GM21367 (cell line): ENCODE results near the gene ADD1.

Source experiments
- ATAC-seq: cut with Tn5 transposase; IDR thresholded peaks from one replicate; pipeline ENCODE4 v1.9.1; 2021; ENCODE audit not compliant: unreplicated experiment

ADD1 gene

GRCh38 chr4:2879026-2879425 lies 35.4 kb downstream of the ADD1 start:
- ATAC-seq: no peak

- no peak for ATAC-seq
Observed at GRCh38 chr4:2881431-2881830, 37.8 kb downstream of the ADD1 start.

DNA sequence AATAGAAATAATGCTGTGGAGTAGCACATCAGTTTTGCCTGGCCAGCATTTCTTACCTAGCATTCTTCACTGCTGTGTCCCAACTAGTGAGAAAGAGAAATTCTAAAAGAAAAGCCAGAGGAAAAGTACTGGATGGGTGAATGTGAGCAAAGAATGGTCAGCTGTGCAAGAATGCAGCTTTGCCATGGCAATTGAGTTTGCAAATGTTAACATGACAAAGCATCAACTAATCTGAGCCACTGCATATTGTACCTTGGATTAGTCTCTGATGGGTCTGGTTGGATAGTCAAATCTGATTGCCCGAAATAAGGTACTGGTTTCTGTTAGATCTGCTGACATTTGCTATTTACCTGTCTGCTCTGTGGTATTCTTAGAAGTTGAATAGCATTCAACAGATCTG lies 38.7 kb downstream of the ADD1 start:
- ATAC-seq: no peak

DNA sequence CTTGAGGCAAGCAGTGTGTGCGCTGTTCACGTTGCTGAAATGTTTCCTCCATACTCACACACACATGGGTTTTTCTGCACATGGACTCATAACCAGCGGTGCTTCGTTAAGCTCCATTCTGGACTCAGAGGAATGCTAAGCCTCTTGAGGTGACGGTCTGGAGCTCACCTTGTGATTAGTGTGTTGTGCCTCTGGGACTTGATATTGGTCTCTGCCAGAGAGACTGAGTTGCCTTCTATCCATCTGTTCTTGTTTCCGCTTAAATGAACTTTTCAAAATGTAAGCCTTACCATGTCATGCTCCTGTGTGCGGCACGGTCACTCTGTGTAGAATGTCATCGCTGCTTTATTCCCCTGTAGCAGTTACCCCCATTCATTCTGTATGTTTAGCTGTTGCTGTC lies 42.5 kb downstream of the ADD1 start:
- no peak for ATAC-seq

- ATAC-seq: no peak
Observed at GRCh38 chr4:2886622-2887021, 43.0 kb downstream of the ADD1 start.

DNA sequence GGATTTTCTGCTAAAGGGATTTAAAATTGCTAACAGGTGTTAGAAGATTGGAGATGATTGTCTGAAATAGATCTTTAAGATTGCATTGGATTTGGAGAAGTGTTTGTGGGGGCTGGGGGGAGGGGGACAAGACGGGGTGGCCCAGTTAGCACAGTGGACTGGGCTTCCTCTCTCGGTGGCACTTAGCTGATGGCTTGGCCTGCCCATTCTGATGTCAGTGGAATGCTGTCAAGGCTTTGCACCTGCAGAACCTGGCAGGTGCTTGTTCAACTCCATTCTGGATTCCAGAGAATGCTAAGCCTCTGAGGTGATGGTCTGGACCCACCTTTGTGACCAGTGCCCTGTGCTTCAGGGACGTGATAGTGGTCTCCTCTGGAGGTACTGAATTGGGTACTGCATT lies 43.7 kb downstream of the ADD1 start:
- ATAC-seq: no peak

- ATAC-seq: no peak
Observed at GRCh38 chr4:2888886-2889285, 45.2 kb downstream of the ADD1 start.

GRCh38 chr4:2891294-2891693 lies 47.6 kb downstream of the ADD1 start:
- no peak for ATAC-seq

DNA sequence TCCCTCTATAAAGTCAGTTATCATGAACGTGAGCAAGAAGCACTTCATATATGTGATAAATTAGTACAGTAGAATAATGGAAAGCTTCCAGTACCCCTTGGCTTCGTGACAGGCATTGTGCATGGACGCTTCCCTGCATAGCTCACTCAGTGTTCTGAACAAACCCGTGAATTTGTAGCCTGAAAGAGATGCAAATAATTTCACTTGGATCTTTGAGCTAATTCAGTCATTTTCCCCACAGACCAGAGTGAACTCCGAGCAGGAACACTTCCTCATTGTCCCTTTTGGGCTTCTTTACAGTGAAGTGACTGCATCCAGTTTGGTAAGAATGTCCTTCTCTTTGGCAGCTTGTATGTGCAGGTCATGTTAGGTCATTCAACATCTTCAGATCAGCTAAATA lies 50.1 kb downstream of the ADD1 start:
- ATAC-seq: no peak

DNA sequence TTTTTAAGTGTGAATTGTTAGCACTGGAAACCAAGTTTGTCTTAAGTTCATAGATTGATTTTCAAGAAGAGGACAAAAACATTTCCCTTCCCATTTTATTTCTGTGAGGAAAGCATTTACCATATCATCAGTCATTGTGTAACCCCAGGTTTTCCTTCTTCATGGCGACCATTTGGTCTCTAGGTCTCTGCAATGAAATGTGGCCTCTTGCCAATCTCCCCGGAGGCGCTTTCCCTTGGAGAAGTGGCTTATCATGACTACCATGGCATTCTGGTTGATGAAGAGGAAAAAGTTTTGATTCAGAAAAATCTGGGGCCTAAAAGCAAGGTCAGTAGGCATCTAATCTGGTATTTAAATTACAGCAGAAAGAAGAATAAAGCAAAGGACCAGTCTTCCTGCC lies 54.4 kb downstream of the ADD1 start:
- no peak for ATAC-seq

- ATAC-seq: no peak
Observed at GRCh38 chr4:2900741-2901140, 57.1 kb downstream of the ADD1 start.

DNA sequence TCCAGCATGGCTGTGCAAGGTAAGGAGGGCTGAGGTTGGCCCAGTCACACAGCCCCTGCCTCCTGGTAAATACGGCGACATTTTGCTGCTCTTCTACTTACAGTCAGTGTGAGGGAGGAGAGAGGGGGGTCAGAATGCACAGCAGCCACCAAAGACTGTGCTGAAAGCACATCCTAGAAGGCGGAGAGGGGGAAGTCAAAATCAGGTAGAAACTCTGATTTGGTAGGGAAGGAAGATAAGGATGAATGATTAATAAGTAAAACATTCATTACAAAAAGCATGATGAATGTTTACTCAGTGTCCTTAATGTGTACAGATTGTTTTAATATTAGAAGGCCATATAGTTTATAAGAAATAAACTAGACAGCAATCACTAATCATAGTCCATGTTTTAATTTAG lies 57.5 kb downstream of the ADD1 start:
- ATAC-seq: no peak

DNA sequence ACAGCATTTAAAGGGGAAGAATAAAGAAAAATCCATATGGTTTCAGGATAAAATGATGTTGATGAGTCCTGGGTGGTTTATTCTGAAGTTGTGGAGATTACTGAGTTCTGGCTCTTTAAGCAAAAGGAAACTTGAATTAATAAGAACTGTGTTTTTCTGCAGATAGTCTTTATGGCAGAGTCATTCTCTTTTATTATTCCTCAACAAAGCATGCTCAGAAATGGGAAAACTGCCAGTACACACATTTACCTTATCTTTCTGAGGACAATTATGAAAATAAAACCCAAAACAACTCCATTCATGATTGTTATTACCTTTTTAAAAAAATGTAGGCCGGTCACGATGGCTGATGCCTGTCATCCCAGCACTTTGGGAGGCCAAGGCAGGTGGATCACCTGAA lies 58.5 kb downstream of the ADD1 start:
- ATAC-seq: no peak

DNA sequence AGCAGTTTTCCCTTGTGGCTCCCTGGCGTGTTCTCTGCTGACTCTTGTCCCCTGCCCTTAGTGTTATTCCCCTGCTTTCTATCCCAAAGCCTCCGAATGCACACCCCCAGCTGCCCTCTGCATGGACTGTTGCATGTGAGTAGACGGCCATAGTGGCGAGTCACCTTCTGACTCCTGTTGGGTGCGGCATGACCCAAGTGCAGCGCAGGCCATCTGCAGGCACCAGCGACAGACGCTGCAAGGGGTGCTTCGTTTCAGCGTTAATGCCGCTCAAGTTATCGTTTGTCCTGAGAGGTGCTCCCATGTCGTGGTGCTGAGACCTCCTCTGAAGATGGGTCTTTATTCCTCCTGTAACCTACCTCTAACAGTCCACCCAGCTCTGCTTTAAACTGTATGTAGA lies 61.9 kb downstream of the ADD1 start:
- no peak for ATAC-seq

GRCh38 chr4:2906218-2906617 lies 62.6 kb downstream of the ADD1 start:
- no peak for ATAC-seq

- no peak for ATAC-seq
Observed at GRCh38 chr4:2907226-2907625, 63.6 kb downstream of the ADD1 start.

DNA sequence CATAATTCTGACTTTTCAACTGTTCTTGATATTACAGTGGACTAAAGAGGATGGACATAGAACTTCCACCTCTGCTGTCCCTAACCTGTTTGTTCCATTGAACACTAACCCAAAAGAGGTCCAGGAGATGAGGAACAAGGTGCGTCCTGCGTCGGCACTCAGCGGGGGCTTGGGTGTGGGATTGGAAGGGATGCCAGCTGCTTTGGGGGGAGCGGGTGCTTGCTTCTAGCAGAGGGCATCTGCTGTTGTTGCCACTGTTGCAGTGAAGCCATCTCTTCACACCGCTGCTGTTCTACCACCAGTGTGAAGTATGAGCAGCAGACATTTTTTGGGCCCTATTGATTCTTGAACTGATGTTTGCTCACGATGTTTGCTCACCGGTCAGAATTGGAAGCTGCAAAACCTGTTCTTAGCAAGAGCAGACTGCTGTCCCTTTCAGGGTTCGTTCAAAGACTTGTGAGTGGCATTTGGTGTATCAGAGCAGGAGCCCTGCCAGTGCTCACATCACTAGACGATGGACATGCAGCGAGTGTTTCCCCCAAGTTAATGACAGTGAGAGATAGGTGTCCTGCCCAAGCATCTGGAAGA lies 64.2 kb downstream of the ADD1 start:
- ATAC-seq: no peak

- ATAC-seq: no peak
Observed at GRCh38 chr4:2908686-2909085, 65.0 kb downstream of the ADD1 start.

GRCh38 chr4:2909583-2909982 lies 65.9 kb downstream of the ADD1 start:
- no peak for ATAC-seq

GRCh38 chr4:2910409-2910808 lies 66.8 kb downstream of the ADD1 start:
- ATAC-seq: no peak

DNA sequence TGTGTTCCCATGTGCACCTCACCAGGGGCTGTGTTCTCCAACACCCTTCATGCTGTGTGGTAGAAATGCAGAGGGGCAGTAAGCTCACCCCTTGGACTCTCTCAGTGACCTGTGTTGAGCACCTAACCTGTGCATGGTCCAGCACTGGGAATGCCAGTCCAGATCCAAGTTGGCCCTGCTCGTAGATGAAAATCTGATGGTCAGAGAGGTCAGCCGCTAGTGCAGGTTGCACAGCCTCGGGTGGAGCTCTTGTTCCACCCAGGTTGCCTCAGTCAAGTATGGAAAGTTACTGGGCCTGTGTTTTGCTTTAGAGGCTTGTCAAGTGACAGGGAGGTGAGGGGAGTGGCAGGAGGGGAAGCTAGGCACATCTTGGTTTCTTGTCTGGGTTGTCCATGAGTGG lies 68.2 kb downstream of the ADD1 start:
- ATAC-seq: no peak

- ATAC-seq: no peak
Observed at GRCh38 chr4:2913168-2913567, 69.5 kb downstream of the ADD1 start.

DNA sequence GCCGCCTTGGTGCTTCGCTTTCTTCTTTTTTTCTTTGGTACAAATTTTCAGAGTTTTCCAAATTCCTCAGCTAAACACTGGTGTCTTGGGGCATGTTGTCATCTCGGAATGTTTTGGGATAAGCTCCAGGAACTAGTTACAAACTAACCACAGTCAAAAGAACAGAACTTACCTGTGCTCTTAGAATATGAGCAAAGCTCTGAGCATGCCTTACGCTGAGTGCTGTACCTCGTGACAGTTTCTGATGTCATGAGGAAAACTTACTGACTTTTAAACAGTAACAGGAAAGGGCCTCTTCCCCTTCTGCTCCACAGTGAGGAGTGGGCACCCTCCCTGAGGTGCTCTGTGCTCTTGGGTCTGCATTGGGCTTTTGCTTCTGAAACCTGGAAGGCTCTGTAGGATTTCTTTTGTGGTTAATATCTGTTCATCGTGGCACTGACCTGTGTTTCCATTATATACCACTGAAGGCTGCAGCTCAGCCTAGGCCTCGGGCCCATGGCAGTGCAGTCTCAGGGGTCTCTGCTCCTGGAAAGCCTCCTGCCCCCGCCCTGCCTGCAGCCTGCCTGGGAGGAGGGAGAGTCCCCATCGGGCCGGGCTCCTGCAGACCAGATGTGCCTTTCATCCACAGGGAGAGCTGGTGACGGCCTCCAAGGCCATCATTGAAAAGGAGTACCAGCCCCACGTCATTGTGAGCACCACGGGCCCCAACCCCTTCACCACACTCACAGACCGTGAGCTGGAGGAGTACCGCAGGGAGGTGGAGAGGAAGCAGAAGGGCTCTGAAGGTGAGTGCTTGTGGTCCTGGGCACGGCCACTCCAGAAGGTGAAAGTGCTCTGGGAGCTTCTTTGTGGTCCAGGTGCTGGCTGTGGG lies 70.8 kb downstream of the ADD1 start:
- ATAC-seq: no peak
